HepG2 (cell line): ENCODE results near the gene CYP4V2. TPM values are rescaled to one million over a fixed set of nuclear protein-coding genes. Genes with fewer than 3 reads are reported as not detected.

ENCODE experiments used
- ARID2 ChIP-seq: sonication (generic); formaldehyde crosslinking; IDR thresholded peaks from 2 replicates; pipeline ENCODE4 v1.8.1; 2022; ENCODE audit warnings: mild to moderate bottlenecking, missing genetic modification reagents, borderline replicate concordance
- BHLHE40 ChIP-seq: IDR thresholded peaks from 2 replicates; pipeline ENCODE4 v1.6.1; 2011; ENCODE audit warnings: low read length, improper control_type of control experiment
- EHMT2 ChIP-seq: fragments of 200-600 bp; sonication (generic); IDR thresholded peaks from 2 replicates; pipeline ENCODE4 v1.7.0; 2017; ENCODE audit warnings: antibody characterized with exemption, low read depth, low read length, borderline replicate concordance
- FOXO1 ChIP-seq: sonication (generic); formaldehyde crosslinking; IDR thresholded peaks from 2 replicates; pipeline ENCODE4 v1.4.0; 2020; ENCODE audit warnings: missing genetic modification reagents
- HDAC1 ChIP-seq: sonication (generic); formaldehyde crosslinking; IDR thresholded peaks from 2 replicates; pipeline ENCODE4 v1.5.1; 2020; ENCODE audit warnings: mild to moderate bottlenecking, missing genetic modification reagents
- KDM1A ChIP-seq: IDR thresholded peaks from 2 replicates; pipeline ENCODE4 v1.6.1; 2016; ENCODE audit warnings: missing compliant biosample characterization
- MBNL3 ChIP-seq: fragments of 250-450 bp; sonication (Bioruptor Pico); conservative IDR thresholded peaks from 2 replicates; pipeline ENCODE4 v1.8.0; 2022; ENCODE audit warnings: mild to moderate bottlenecking, inconsistent platforms
- MEIS2 ChIP-seq: sonication (generic); formaldehyde crosslinking; IDR thresholded peaks from 2 replicates; pipeline ENCODE4 v1.9.0; 2021; ENCODE audit warnings: mild to moderate bottlenecking, missing genetic modification reagents
- NKX3-1 ChIP-seq: sonication (generic); formaldehyde crosslinking; IDR thresholded peaks from 2 replicates; pipeline ENCODE4 v1.5.0; 2020; ENCODE audit warnings: missing genetic modification reagents
- RARG ChIP-seq: sonication (generic); formaldehyde crosslinking; IDR thresholded peaks from 2 replicates; pipeline ENCODE4 v1.4.0; 2020; ENCODE audit warnings: low read depth, mild to moderate bottlenecking, missing genetic modification reagents
- RXRB ChIP-seq: IDR thresholded peaks from 2 replicates; pipeline ENCODE4 v1.6.1; 2016; ENCODE audit warnings: borderline replicate concordance, missing genetic modification reagents, missing compliant biosample characterization
- TBX3 ChIP-seq: fragments of 450-650 bp; IDR thresholded peaks from 2 replicates; pipeline ENCODE4 v1.6.1; 2017; ENCODE audit warnings: antibody characterized with exemption, mild to moderate bottlenecking, inconsistent platforms, borderline replicate concordance
- ZBTB42 ChIP-seq: sonication (generic); formaldehyde crosslinking; IDR thresholded peaks from 2 replicates; pipeline ENCODE4 v1.5.0; 2020; ENCODE audit warnings: mild to moderate bottlenecking, missing genetic modification reagents
- ZBTB8A ChIP-seq: sonication (generic); formaldehyde crosslinking; IDR thresholded peaks from 2 replicates; pipeline ENCODE4 v1.4.0; 2020; ENCODE audit warnings: mild to moderate bottlenecking, low read depth, missing genetic modification reagents, borderline replicate concordance
- ZNF274 ChIP-seq: sonication (generic); formaldehyde crosslinking; IDR thresholded peaks from 2 replicates; pipeline ENCODE4 v1.5.1; 2020; ENCODE audit warnings: mild to moderate bottlenecking, missing genetic modification reagents
- ZNF629 ChIP-seq: sonication (generic); formaldehyde crosslinking; conservative IDR thresholded peaks from 2 replicates; pipeline ENCODE4 v1.5.0; 2020; ENCODE audit warnings: missing genetic modification reagents
- ZNF879 ChIP-seq: sonication (generic); formaldehyde crosslinking; IDR thresholded peaks from 2 replicates; pipeline ENCODE4 v1.8.1; 2023; ENCODE audit warnings: missing genetic modification reagents
- polyA plus RNA-seq, 8 experiments: library from polyadenylated mRNA; depleted of rRNA in 3 of 8; stranded (reverse) in 7 of 8; unstranded in 1 of 8; fragments of >200 nt; fragmentation: Illumina TruSeq in 4 of 8; extraction: Trizol in 4 of 8; gene quantifications; 2 replicates each; pipeline versions ENCODE4 v1.2.1 to v1.2.3, GENCODE V29; 2011 to 2016; ENCODE audit warnings: low read depth in 4 of 8, missing spikeins in 1 of 8, mixed read lengths in 1 of 8; ENCODE audit not compliant: insufficient read depth in 1 of 8
- total RNA-seq, 5 experiments: library from RNA; depleted of rRNA; stranded (reverse); fragments of >200 nt; fragmentation: Illumina TruSeq; extraction: Trizol; gene quantifications; 2 replicates each; pipeline ENCODE4 v1.2.3, GENCODE V29; 2016; ENCODE audit warnings: low read depth in 1 of 5
- TF ChIP-seq, protein P1 (sequence below): sonication (generic); formaldehyde crosslinking; conservative IDR thresholded peaks from 2 replicates; pipeline ENCODE4 v1.4.0; 2020; ENCODE audit warnings: missing genetic modification reagents
- TF ChIP-seq, protein P2 (sequence below): IDR thresholded peaks from 2 replicates; pipeline ENCODE4 v1.6.1; 2016; ENCODE audit warnings: low read depth
- TF ChIP-seq, protein P3 (sequence below): sonication (generic); formaldehyde crosslinking; IDR thresholded peaks from 2 replicates; pipeline ENCODE4 v1.4.0; 2020; ENCODE audit warnings: missing genetic modification reagents
- TF ChIP-seq, protein P4 (sequence below): sonication (generic); formaldehyde crosslinking; IDR thresholded peaks from 2 replicates; pipeline ENCODE4 v1.4.0; 2020; ENCODE audit warnings: missing genetic modification reagents
- TF ChIP-seq, protein P5 (sequence below): sonication (generic); formaldehyde crosslinking; IDR thresholded peaks from 2 replicates; pipeline ENCODE4 v1.8.1; 2023; ENCODE audit warnings: mild to moderate bottlenecking, moderate library complexity, missing genetic modification reagents

Gene CYP4V2
- total and polyA plus RNA-seq, 2 of the 13 experiments (the other 11 are each of a cell fraction or from before 2014, with no cell fraction given) = 4.7 to 7.2 TPM

DNA sequence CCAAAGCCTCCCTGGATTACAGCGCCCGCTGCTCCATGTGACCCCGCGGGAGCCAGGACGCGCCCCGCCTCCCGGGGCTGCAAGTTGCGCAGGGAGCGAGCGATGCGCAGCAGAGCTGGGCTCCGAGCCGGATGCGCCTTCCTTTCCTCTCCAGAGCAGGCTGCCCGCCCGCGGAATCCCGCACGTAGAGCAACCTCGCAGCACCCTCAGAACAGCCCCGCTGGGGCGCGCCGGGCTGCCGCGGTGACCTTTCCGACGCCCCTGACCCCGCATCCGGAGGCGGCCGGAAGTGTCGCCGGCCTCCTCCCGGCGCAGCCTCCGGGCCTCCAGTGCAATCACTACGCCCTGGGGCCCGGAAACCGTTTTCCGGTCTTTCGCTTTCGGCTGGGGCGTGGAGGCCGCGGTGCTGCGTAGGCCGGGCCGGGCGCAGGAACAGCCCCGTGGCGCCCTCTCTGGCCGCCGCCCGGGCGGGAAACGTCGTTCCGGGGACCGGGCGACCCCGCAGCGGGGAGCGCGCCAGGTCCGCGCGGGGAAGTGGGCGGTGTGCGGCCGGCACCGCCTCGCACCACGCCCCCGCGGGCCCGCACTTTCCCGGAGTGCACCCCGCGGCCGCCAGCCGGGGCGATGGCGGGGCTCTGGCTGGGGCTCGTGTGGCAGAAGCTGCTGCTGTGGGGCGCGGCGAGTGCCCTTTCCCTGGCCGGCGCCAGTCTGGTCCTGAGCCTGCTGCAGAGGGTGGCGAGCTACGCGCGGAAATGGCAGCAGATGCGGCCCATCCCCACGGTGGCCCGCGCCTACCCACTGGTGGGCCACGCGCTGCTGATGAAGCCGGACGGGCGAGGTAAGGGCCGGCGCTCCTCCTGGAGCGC is at the start of gene CYP4V2 (continued):
- TF ChIP-seq, protein P1, sequence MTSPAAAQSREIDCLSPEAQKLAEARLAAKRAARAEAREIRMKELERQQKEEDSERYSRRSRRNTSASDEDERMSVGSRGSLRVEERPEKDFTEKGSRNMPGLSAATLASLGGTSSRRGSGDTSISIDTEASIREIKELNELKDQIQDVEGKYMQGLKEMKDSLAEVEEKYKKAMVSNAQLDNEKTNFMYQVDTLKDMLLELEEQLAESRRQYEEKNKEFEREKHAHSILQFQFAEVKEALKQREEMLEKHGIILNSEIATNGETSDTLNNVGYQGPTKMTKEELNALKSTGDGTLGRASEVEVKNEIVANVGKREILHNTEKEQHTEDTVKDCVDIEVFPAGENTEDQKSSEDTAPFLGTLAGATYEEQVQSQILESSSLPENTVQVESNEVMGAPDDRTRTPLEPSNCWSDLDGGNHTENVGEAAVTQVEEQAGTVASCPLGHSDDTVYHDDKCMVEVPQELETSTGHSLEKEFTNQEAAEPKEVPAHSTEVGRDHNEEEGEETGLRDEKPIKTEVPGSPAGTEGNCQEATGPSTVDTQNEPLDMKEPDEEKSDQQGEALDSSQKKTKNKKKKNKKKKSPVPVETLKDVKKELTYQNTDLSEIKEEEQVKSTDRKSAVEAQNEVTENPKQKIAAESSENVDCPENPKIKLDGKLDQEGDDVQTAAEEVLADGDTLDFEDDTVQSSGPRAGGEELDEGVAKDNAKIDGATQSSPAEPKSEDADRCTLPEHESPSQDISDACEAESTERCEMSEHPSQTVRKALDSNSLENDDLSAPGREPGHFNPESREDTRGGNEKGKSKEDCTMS (CRISPR knock-in tag) = no peak
- TF ChIP-seq TBX3 = no peak
- TF ChIP-seq EHMT2 = no peak
- 0 out of 2 replicates have a peak, but pooled peaks have one; percentile 29 for TF ChIP-seq ZBTB42 (CRISPR knock-in tag)
- peak; percentile 63; the same call in 1 of the 2 replicates for TF ChIP-seq RXRB (CRISPR knock-in tag)
- no peak for TF ChIP-seq ARID2
- TF ChIP-seq MBNL3 (CRISPR knock-in tag) = no peak
- peak; percentile 59 for TF ChIP-seq ZNF274 (CRISPR knock-in tag)
- no peak for TF ChIP-seq ZBTB8A (CRISPR knock-in tag)
- no peak for TF ChIP-seq BHLHE40
- TF ChIP-seq, protein P2, sequence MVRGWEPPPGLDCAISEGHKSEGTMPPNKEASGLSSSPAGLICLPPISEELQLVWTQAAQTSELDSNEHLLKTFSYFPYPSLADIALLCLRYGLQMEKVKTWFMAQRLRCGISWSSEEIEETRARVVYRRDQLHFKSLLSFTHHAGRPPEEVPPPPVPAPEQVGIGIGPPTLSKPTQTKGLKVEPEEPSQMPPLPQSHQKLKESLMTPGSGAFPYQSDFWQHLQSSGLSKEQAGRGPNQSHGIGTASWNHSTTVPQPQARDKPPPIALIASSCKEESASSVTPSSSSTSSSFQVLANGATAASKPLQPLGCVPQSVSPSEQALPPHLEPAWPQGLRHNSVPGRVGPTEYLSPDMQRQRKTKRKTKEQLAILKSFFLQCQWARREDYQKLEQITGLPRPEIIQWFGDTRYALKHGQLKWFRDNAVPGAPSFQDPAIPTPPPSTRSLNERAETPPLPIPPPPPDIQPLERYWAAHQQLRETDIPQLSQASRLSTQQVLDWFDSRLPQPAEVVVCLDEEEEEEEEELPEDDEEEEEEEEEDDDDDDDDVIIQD (CRISPR knock-in tag) = peak; percentile 31; the same call in 1 of the 2 replicates
- 0 out of 2 replicates have a peak, but pooled peaks have one; percentile 53 for TF ChIP-seq RARG (CRISPR knock-in tag)
- TF ChIP-seq, protein P3, sequence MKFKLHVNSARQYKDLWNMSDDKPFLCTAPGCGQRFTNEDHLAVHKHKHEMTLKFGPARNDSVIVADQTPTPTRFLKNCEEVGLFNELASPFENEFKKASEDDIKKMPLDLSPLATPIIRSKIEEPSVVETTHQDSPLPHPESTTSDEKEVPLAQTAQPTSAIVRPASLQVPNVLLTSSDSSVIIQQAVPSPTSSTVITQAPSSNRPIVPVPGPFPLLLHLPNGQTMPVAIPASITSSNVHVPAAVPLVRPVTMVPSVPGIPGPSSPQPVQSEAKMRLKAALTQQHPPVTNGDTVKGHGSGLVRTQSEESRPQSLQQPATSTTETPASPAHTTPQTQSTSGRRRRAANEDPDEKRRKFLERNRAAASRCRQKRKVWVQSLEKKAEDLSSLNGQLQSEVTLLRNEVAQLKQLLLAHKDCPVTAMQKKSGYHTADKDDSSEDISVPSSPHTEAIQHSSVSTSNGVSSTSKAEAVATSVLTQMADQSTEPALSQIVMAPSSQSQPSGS (CRISPR knock-in tag) = no peak
- TF ChIP-seq, protein P4, sequence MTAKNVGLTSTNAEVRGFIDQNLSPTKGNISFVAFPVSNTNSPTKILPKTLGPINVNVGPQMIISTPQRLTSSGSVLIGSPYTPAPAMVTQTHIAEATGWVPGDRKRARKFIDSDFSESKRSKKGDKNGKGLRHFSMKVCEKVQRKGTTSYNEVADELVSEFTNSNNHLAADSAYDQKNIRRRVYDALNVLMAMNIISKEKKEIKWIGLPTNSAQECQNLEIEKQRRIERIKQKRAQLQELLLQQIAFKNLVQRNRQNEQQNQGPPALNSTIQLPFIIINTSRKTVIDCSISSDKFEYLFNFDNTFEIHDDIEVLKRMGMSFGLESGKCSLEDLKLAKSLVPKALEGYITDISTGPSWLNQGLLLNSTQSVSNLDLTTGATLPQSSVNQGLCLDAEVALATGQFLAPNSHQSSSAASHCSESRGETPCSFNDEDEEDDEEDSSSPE (CRISPR knock-in tag) = peak; percentile 80; the same call in 1 of the 2 replicates
- peak; percentile 64; the same call in 1 of the 2 replicates for TF ChIP-seq KDM1A (CRISPR knock-in tag)
- TF ChIP-seq ZNF629 = peak; percentile 9
- TF ChIP-seq HDAC1 (CRISPR knock-in tag) = peak; percentile 83
- no peak for TF ChIP-seq MEIS2 (CRISPR knock-in tag)
- no peak for TF ChIP-seq FOXO1 (CRISPR knock-in tag)
- TF ChIP-seq ZNF879 (CRISPR knock-in tag) = no peak
- TF ChIP-seq, protein P5, sequence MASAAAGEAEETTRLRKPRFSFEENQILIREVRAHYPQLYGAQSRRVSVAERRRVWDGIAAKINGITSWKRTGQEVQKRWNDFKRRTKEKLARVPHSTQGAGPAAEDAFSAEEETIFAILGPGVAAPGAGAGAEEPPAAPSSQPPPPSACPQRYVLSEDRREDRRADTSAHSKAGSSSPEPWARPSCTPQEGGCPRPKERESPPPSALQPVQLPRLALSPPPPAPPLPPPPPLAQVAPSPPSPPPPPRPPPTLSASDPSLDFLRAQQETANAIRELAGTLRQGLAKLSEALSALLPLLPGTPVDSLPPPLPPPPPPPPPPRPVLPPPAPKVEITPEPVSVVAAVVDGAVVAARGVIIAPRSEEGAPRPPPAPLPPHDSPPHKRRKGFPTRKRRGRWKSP (CRISPR knock-in tag) = peak; percentile 86
- TF ChIP-seq NKX3-1 (CRISPR knock-in tag) = no peak; the same call in 1 of the 2 replicates
